Transverse colon (tissue), 3 donors: ENCODE data around the gene MAGI1.

Experiments used
- CTCF ChIP-seq, 5 experiments: fragments of 200-600 bp in 3 of 5; fragments of 450-650 bp in 2 of 5; sonication (generic) in 3 of 5; IDR thresholded peaks; 1 replicate in 2 of 5; 2 replicates in 3 of 5; pipeline ENCODE4 v1.5.1; 2016 to 2017; ENCODE audit warnings: antibody characterized with exemption in 5 of 5, inconsistent platforms in 3 of 5, mild to moderate bottlenecking in 2 of 5, moderate library complexity in 1 of 5
- EP300 ChIP-seq: sonication (generic); formaldehyde crosslinking; IDR thresholded peaks from one replicate; pipeline ENCODE4 v1.6.1; 2017; ENCODE audit warnings: antibody characterized with exemption, low read depth
- POLR2A ChIP-seq: fragments of 450-650 bp; IDR thresholded peaks from one replicate; pipeline ENCODE4 v1.6.1; 2016; ENCODE audit warnings: antibody characterized with exemption, mild to moderate bottlenecking, moderate library complexity

- TF ChIP-seq CTCF (IDR thresholded peaks at IDR 0.05) (no peak), POLR2A (no peak), EP300 (no peak)
Measured at GRCh38 chr3:65560133-65560532, 478.6 kb downstream of the MAGI1 start.
